Neural progenitor cell (in vitro differentiated cells): ENCODE data around the gene ITGAL. TPM values are rescaled to one million over a fixed set of nuclear protein-coding genes. Genes with fewer than 3 reads are reported as not detected.

ENCODE experiments used
- DNase-seq: peaks from one replicate; pipeline ENCODE4 v3.0.0-alpha.2; 2016; ENCODE audit warnings: low spot score
- H2AFZ ChIP-seq: fragments of 200-600 bp; sonication (generic); replicated peaks from 2 replicates; pipeline ENCODE4 v1.6.1; 2016; ENCODE audit warnings: antibody characterized with exemption
- H3F3A ChIP-seq: fragments of 200-600 bp; sonication (generic); 2 replicates; pipeline ENCODE4 v1.6.1; 2016; ENCODE audit warnings: antibody characterized with exemption, low read depth
- H3K27ac ChIP-seq: fragments of 200-600 bp; sonication (generic); 2 replicates; pipeline ENCODE4 v1.5.1; 2016; ENCODE audit warnings: mild to moderate bottlenecking
- H3K27me3 ChIP-seq: fragments of 200-600 bp; sonication (generic); 2 replicates; pipeline ENCODE4 v1.6.1; 2016; ENCODE audit warnings: mild to moderate bottlenecking, moderate library complexity
- H3K36me3 ChIP-seq: fragments of 200-600 bp; sonication (generic); 2 replicates; pipeline ENCODE4 v1.5.1; 2016
- H3K4me1 ChIP-seq: fragments of 200-600 bp; sonication (generic); 2 replicates; pipeline ENCODE4 v1.6.1; 2016; ENCODE audit warnings: mixed run types
- H3K4me2 ChIP-seq: fragments of 200-600 bp; sonication (generic); 2 replicates; pipeline ENCODE4 v1.6.1; 2016
- H3K4me3 ChIP-seq: fragments of 200-600 bp; sonication (generic); 2 replicates; pipeline ENCODE4 v1.5.1; 2016
- H3K79me2 ChIP-seq: fragments of 200-600 bp; sonication (generic); 2 replicates; pipeline ENCODE4 v1.6.1; 2016; ENCODE audit warnings: low read depth
- H3K9ac ChIP-seq: fragments of 200-600 bp; sonication (generic); 2 replicates; pipeline ENCODE4 v1.6.1; 2016
- H3K9me3 ChIP-seq: fragments of 200-600 bp; sonication (generic); 2 replicates; pipeline ENCODE4 v1.5.1; 2016; ENCODE audit warnings: low read depth
- H4K20me1 ChIP-seq: fragments of 200-600 bp; sonication (generic); 2 replicates; pipeline ENCODE4 v1.6.1; 2016; ENCODE audit warnings: low read depth
- H3K27ac Mint-ChIP-seq: 3 replicates; pipeline ENCODE4 v1.8.0; 2021; ENCODE audit warnings: mixed read lengths
- H3K27me3 Mint-ChIP-seq: 2 replicates; pipeline ENCODE4 v1.8.0; 2022; ENCODE audit warnings: low read depth, mild to moderate bottlenecking, inconsistent platforms, moderate library complexity, mixed read lengths; ENCODE audit not compliant: insufficient read depth
- H3K36me3 Mint-ChIP-seq: 3 replicates; pipeline ENCODE4 v1.8.0; 2021; ENCODE audit warnings: mixed read lengths
- H3K4me1 Mint-ChIP-seq: 3 replicates; pipeline ENCODE4 v1.8.0; 2021; ENCODE audit warnings: mixed read lengths
- H3K4me3 Mint-ChIP-seq: 3 replicates; pipeline ENCODE4 v1.8.0; 2021; ENCODE audit warnings: mild to moderate bottlenecking, moderate library complexity, mixed read lengths
- H3K9me3 Mint-ChIP-seq: 3 replicates; pipeline ENCODE4 v1.8.0; 2020; ENCODE audit warnings: mixed read lengths
- CTCF ChIP-seq: fragments of 200-600 bp; sonication (generic); IDR thresholded peaks from 2 replicates; pipeline ENCODE4 v1.5.1; 2017; ENCODE audit warnings: antibody characterized with exemption, mild to moderate bottlenecking
- EZH2 ChIP-seq: fragments of 200-600 bp; sonication (generic); IDR thresholded peaks from 2 replicates; pipeline ENCODE4 v1.6.1; 2017; ENCODE audit warnings: antibody characterized with exemption, mild to moderate bottlenecking, moderate library complexity
- EZH2phosphoT487 ChIP-seq: fragments of 200-600 bp; sonication (generic); IDR thresholded peaks from 2 replicates; pipeline ENCODE4 v1.6.1; 2017; ENCODE audit warnings: antibody characterized with exemption
- total RNA-seq: library from RNA; depleted of rRNA; stranded (reverse); fragments of >200 nt; gene quantifications from 2 replicates; pipeline ENCODE4 v1.2.3, GENCODE V29; 2015; ENCODE audit warnings: low replicate concordance

Gene ITGAL
- total RNA-seq, 1 donor from 2014 or later: not detected

DNA sequence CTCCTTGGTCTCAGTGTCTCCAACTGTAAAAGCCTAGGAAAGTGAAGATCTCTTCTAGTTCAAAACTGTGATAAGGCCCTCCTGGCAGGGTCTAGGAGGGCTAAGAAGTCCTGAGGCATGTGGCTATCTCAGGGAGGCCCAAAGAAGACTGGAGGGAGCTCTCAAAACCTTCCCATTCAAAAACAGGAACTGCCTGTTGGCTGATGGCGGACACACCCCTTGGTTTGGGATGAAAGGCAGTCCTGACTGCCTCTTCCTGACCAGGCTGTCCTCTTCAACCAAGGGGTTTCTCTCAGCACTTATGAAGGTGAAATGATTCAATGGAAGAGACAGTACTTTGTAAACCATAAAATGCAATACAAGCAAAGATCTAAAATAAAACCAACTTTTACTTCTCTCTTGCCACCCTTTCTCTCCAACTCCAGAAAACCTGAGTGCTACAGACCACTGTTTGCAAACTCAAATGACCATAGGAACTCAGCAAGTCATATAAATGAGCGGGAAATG, 80.9 kb downstream of the ITGAL start:
- H3K27ac Mint-ChIP-seq: no peak overlapping the region

DNA sequence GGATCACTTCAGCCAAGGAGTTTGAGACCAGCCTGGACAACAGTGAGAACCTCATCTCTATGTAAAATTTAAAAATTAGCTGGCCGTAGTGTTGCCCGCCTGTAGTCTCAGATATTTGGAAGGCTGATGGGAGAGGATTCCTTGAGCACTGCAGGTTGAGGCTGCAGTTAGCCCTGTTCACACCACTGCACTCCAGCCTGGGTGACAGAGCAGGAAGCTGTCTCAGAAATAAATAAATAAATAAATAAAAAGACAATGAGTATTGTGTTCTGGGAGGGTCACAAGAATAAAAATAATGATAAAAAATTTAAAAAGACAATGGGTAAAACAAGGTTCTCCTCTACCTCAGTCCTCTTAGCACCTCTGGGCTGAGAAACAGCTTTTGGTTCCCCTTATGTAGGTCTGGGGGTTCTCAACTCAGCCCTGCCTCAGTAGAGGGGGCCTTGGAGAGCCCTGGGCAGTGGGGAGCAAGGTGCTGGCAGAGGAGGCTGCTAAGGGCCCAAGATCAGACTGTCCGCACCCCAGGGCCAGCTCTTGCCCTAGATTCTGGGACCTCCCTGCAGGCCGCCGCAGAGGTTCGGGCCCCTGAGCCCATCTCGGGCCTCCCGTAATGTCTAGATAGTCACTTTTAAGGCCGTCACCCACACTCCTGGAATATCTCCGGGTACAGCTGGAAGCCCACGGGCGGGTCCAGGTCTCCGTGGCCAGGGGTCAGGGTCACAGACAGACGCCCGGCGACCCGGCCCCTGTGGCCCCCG, 82.2 kb downstream of the ITGAL start:
- H3K4me1 Mint-ChIP-seq: peaks cover 17% of the 10 kb centered on the region

More for the DNA sequence above, 80.9 kb downstream of the ITGAL start:
- TF ChIP-seq CTCF: no peak
- no peak for TF ChIP-seq EZH2
- no peak for TF ChIP-seq EZH2phosphoT487
- DNase-seq: no peak
- H3K9me3 Mint-ChIP-seq: no peaks in the 10 kb centered on the region
- Histone ChIP-seq H2AFZ (no peak overlapping the region), H3F3A (peaks cover 7% of the 10 kb centered on the region), H4K20me1 (no peaks in the 10 kb centered on the region), H3K27ac (no peak overlapping the region), H3K4me2 (no peak overlapping the region), H3K36me3 (no peaks in the 10 kb centered on the region), H3K9ac (no peak overlapping the region), H3K27me3 (no peaks in the 10 kb centered on the region), H3K4me3 (no peak overlapping the region), H3K9me3 (no peaks in the 10 kb centered on the region), H3K79me2 (peaks cover 22% of the 10 kb centered on the region), H3K4me1 (no peaks in the 10 kb centered on the region)
- peaks cover 21% of the 10 kb centered on the region for H3K36me3 Mint-ChIP-seq
- H3K4me3 Mint-ChIP-seq: no peak overlapping the region
- H3K4me1 Mint-ChIP-seq: peaks cover 10% of the 10 kb centered on the region
- H3K27me3 Mint-ChIP-seq: peaks cover 4% of the 10 kb centered on the region

DNA sequence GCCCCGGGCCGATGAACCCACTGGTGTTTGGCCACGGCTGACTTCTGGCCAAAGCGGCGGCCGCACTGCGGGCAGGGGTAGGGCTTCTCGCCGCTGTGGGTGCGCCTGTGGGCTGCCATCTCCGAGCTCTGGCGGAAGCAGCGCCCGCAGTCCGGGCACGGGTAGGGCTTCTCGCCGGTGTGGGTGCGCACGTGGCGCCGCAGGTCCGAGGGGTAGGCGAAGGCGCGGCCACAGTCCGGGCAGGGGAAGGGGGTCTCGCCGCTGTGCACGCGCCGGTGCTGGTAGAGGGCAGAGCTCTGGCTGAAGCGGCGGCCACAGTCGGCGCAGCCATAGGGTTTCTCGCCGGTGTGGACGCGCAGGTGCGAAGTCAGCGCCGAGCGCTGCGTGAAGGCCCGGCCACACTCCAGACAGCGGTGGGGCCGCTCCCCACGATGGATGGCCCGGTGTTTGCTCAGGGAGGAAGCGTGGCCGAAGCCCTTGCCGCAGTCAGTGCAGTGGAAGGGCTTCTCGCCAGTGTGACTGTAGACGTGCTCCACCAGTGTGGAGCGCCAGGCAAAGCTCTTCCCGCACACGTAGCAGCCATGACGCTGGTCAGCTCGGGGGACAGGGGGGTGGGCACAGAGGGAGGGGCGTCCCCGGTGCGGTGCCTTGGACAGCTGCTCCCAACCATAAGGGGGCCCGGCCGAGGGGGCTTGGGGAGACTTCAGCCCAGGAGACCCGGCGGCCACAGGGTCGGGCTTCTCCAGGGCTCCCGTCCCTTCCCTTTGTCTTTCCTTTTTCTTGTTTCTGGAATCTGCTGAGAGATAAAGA, 83.0 kb downstream of the ITGAL start:
- Mint-ChIP-seq H3K9me3 (peaks cover 2% of the 10 kb centered on the region), H3K4me1 (peaks cover 18% of the 10 kb centered on the region), H3K4me3 (peak overlapping the region; percentile 89), H3K27ac (peak overlapping the region; percentile 22), H3K27me3 (peaks cover 6% of the 10 kb centered on the region), H3K36me3 (peaks cover 21% of the 10 kb centered on the region)
- no peak for DNase-seq
- no peaks in the 10 kb centered on the region for H3K9me3 ChIP-seq
- H4K20me1 ChIP-seq: no peaks in the 10 kb centered on the region
- H3K79me2 ChIP-seq: peaks cover 22% of the 10 kb centered on the region
- no peak overlapping the region for H3K27ac ChIP-seq
- H2AFZ ChIP-seq: no peak overlapping the region
- peaks cover 24% of the 10 kb centered on the region for H3F3A ChIP-seq
- H3K4me3 ChIP-seq: no peak overlapping the region
- no peaks in the 10 kb centered on the region for H3K4me1 ChIP-seq
- TF ChIP-seq EZH2phosphoT487 (no peak), EZH2 (no peak), CTCF (no peak)
- H3K9ac ChIP-seq: no peak overlapping the region
- no peaks in the 10 kb centered on the region for H3K36me3 ChIP-seq
- no peaks in the 10 kb centered on the region for H3K27me3 ChIP-seq
- H3K4me2 ChIP-seq: no peak overlapping the region

More for the DNA sequence above, 82.2 kb downstream of the ITGAL start:
- Mint-ChIP-seq H3K4me3 (no peak overlapping the region), H3K9me3 (peaks cover 2% of the 10 kb centered on the region), H3K27me3 (peaks cover 6% of the 10 kb centered on the region), H3K36me3 (peaks cover 21% of the 10 kb centered on the region), H3K27ac (no peak overlapping the region)
- no peaks in the 10 kb centered on the region for H3K4me1 ChIP-seq
- no peaks in the 10 kb centered on the region for H3K27me3 ChIP-seq
- H3K27ac ChIP-seq: no peak overlapping the region
- H2AFZ ChIP-seq: no peak overlapping the region
- H3K4me2 ChIP-seq: no peak overlapping the region
- H3K36me3 ChIP-seq: no peaks in the 10 kb centered on the region
- no peak overlapping the region for H3K4me3 ChIP-seq
- TF ChIP-seq EZH2phosphoT487: no peak
- TF ChIP-seq EZH2: no peak
- TF ChIP-seq CTCF: no peak
- peaks cover 22% of the 10 kb centered on the region for H3K79me2 ChIP-seq
- H3K9me3 ChIP-seq: no peaks in the 10 kb centered on the region
- DNase-seq: no peak
- peaks cover 20% of the 10 kb centered on the region for H3F3A ChIP-seq
- no peaks in the 10 kb centered on the region for H4K20me1 ChIP-seq
- no peak overlapping the region for H3K9ac ChIP-seq
